ENCODE results near the gene MAP3K14. TPM values are rescaled to one million over a fixed set of nuclear protein-coding genes. Genes with fewer than 3 reads are reported as not detected.

Gene MAP3K14
- total and polyA plus RNA-seq, 2 of the 4 experiments (the other 2 are of a cell fraction), result 4.1 to 21.7 TPM

DNA sequence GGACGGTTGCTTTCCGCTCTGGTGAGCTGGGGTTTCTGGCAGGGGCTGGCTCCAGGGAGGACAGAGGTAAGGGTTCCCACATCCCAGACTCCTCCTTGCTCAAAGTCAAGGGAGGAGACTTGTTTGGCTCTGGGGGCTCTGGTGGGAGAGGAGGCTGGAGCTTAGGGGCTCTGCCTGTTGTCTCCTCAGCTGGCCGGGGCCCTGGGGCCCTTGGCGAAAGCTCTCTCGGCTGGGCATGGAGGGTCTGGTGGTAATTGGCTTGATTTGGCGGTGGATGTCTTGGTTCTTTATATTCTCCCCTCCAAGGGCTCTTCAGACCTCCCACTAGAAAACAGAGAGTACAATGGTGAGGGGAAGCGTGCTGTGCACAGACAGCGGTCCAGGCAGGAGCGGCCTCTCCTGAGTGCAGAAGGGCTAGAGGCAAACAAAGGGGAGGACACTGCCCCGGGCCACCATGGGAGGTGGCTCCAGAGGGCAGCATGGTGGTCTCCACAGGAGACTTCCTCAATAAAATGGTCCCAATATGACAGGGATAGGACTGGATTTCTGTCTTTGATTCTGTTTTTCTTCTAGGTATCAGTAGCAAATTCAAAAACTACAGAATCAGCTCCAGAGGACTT is 49.3 kb downstream of the MAP3K14 start:
- WGBS, 2 experiments (ENCODE audit: extremely low coverage in 2 of 2, insufficient read length in 1 of 2), result no CpG with 5 or more reads among the region's 10 CpGs
- ATAC-seq (ENCODE audit: low read depth) (no peak), DNase-seq (no peak)
- Histone ChIP-seq H4K8ac (ENCODE audit: low read depth in 2 of 2, low read length in 2 of 2) (no peak overlapping the region), H3K9me3 (ENCODE audit: control insufficient read depth, insufficient read depth, low read length) (no peaks in the 10 kb centered on the region), H2BK15ac (ENCODE audit: low read depth, low read length) (no peak overlapping the region), H3K79me1 (ENCODE audit: low read depth in 1 of 2, low read length in 2 of 2) (no peaks in the 10 kb centered on the region; a peak in 1 of 4 replicates), H3K56ac (ENCODE audit: extremely low read depth, insufficient read depth, low read length) (no peak overlapping the region), H3K27me3 (ENCODE audit: control insufficient read depth, insufficient read depth, low read length) (no peaks in the 10 kb centered on the region), H3K4me3 (ENCODE audit: insufficient read depth, low read depth, low read length) (no peak overlapping the region), H3K23ac (ENCODE audit: low read depth, low read length) (no peak overlapping the region), H3K9ac (ENCODE audit: low read depth, low read length) (no peak overlapping the region), H2AFZ (replicated peaks; ENCODE audit: low read length, poor library complexity) (no peak overlapping the region), H2BK120ac (ENCODE audit: low read depth, low read length) (no peak overlapping the region), H3K18ac (ENCODE audit: low read depth, low read length) (no peak overlapping the region), H2AK9ac (replicated peaks; ENCODE audit: low read depth, low read length, poor library complexity) (no peak overlapping the region), H3K4me2 (ENCODE audit: low read depth, low read length) (no peak overlapping the region), H3K27ac (ENCODE audit: insufficient read depth, low read length) (no peak overlapping the region), H2BK20ac (ENCODE audit: low read depth, low read length) (no peak overlapping the region), H2AK5ac (ENCODE audit: low read depth, low read length) (no peak overlapping the region), H3K4ac (ENCODE audit: low read depth, low read length) (no peak overlapping the region), H4K20me1 (ENCODE audit: insufficient read depth, low read length) (peaks cover 12% of the 10 kb centered on the region), H2BK5ac (ENCODE audit: low read depth, low read length, poor library complexity, severe bottlenecking) (no peak overlapping the region), H4K5ac (ENCODE audit: low read depth, low read length) (no peak overlapping the region), H3K14ac (replicated peaks; ENCODE audit: low read depth, low read length) (no peak overlapping the region), H3K9me1 (ENCODE audit: insufficient read depth, low read length) (peaks cover 3% of the 10 kb centered on the region; the same call in 1 of the 2 replicates), H4K91ac (ENCODE audit: insufficient read depth, low read depth, low read length) (no peak overlapping the region), H3K36me3 (ENCODE audit: control insufficient read depth, insufficient read depth, low read length) (peaks cover 68% of the 10 kb centered on the region), H3K4me1 (ENCODE audit: control insufficient read depth, insufficient read depth, low read length) (peaks cover 17% of the 10 kb centered on the region)
- BruUV-seq (replicated peaks), result no TSS peak
- TF ChIP-seq, protein P1, sequence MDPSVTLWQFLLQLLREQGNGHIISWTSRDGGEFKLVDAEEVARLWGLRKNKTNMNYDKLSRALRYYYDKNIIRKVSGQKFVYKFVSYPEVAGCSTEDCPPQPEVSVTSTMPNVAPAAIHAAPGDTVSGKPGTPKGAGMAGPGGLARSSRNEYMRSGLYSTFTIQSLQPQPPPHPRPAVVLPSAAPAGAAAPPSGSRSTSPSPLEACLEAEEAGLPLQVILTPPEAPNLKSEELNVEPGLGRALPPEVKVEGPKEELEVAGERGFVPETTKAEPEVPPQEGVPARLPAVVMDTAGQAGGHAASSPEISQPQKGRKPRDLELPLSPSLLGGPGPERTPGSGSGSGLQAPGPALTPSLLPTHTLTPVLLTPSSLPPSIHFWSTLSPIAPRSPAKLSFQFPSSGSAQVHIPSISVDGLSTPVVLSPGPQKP (IDR thresholded peaks at IDR 0.05; ENCODE audit: borderline replicate concordance, low read depth, low read length), result no peak
- TF ChIP-seq MAFK (IDR thresholded peaks at IDR 0.05; ENCODE audit: low read depth, low read length) (no peak), MXI1 (IDR thresholded peaks at IDR 0.05; ENCODE audit: borderline replicate concordance, low read depth, low read length) (no peak), RCOR1 (IDR thresholded peaks at IDR 0.05; ENCODE audit: insufficient replicate concordance, low read length) (no peak), CHD1 (IDR thresholded peaks at IDR 0.05; ENCODE audit: low read depth, low read length) (no peak), RFX5 (IDR thresholded peaks at IDR 0.05; ENCODE audit: low read depth, low read length) (no peak), MAZ (IDR thresholded peaks at IDR 0.05; ENCODE audit: borderline replicate concordance, low read depth, low read length) (no peak), CEBPB (IDR thresholded peaks at IDR 0.05; ENCODE audit: low read depth, low read length) (no peak), POLR2A (IDR thresholded peaks at IDR 0.05; ENCODE audit: low read depth, low read length) (no peak), RAD21 (IDR thresholded peaks at IDR 0.05; ENCODE audit: low read length) (no peak), NFE2L2 (IDR thresholded peaks at IDR 0.05; ENCODE audit: low read depth, low read length) (no peak), BHLHE40 (IDR thresholded peaks at IDR 0.05; ENCODE audit: low read depth, low read length) (no peak), SMC3 (IDR thresholded peaks at IDR 0.05; ENCODE audit: low read depth, low read length) (no peak), FOS (IDR thresholded peaks at IDR 0.05; ENCODE audit: low read depth, low read length) (no peak)
- TF ChIP-seq, protein P2, sequence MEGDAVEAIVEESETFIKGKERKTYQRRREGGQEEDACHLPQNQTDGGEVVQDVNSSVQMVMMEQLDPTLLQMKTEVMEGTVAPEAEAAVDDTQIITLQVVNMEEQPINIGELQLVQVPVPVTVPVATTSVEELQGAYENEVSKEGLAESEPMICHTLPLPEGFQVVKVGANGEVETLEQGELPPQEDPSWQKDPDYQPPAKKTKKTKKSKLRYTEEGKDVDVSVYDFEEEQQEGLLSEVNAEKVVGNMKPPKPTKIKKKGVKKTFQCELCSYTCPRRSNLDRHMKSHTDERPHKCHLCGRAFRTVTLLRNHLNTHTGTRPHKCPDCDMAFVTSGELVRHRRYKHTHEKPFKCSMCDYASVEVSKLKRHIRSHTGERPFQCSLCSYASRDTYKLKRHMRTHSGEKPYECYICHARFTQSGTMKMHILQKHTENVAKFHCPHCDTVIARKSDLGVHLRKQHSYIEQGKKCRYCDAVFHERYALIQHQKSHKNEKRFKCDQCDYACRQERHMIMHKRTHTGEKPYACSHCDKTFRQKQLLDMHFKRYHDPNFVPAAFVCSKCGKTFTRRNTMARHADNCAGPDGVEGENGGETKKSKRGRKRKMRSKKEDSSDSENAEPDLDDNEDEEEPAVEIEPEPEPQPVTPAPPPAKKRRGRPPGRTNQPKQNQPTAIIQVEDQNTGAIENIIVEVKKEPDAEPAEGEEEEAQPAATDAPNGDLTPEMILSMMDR (conservative IDR thresholded peaks at IDR 0.05; ENCODE audit: low read depth, low read length), result no peak
- TF ChIP-seq, protein P3, sequence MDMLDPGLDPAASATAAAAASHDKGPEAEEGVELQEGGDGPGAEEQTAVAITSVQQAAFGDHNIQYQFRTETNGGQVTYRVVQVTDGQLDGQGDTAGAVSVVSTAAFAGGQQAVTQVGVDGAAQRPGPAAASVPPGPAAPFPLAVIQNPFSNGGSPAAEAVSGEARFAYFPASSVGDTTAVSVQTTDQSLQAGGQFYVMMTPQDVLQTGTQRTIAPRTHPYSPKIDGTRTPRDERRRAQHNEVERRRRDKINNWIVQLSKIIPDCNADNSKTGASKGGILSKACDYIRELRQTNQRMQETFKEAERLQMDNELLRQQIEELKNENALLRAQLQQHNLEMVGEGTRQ (IDR thresholded peaks at IDR 0.05; ENCODE audit: low read depth, low read length), result no peak
- ChIA-PET CTCF (no interaction called here), POLR2A (ENCODE audit: unreplicated experiment) (no interaction called here)
- intact Hi-C loops (cut with micrococcal nuclease) (no loop called here), in situ Hi-C loops (cut with MboI; ENCODE audit: low sequenced_read_pairs) (no loop called here), dilution Hi-C loops (cut with HindIII; ENCODE audit: low sequenced_read_pairs, unreplicated experiment) (no loop called here)
